ENCODE results near the gene CDH5.

The CDH5 gene

GRCh38 chr16:66334853-66335574, 31.5 kb upstream of the CDH5 start:
- Histone ChIP-seq H3K27me3 (ENCODE audit: control insufficient read depth, insufficient read depth, low read length) (no peaks in the 10 kb centered on the region), H3K9me3 (ENCODE audit: control insufficient read depth, low read depth, low read length) (no peaks in the 10 kb centered on the region), H3K4me3 (ENCODE audit: low read length) (no peak overlapping the region), H3K4me1 (ENCODE audit: control insufficient read depth, low read depth, low read length) (no peaks in the 10 kb centered on the region), H3K9ac (ENCODE audit: low read length) (no peak overlapping the region), H3K36me3 (ENCODE audit: control insufficient read depth, low read depth, low read length) (no peaks in the 10 kb centered on the region), H3K27ac (ENCODE audit: low read length) (no peak overlapping the region)

GRCh38 chr16:66335704-66336329, 30.7 kb upstream of the CDH5 start:
- H3K27ac ChIP-seq (ENCODE audit: low read length), result no peak overlapping the region
- no peaks in the 10 kb centered on the region for H3K36me3 ChIP-seq (ENCODE audit: control insufficient read depth, low read depth, low read length)
- no peaks in the 10 kb centered on the region for H3K9me3 ChIP-seq (ENCODE audit: control insufficient read depth, low read depth, low read length)
- no peaks in the 10 kb centered on the region for H3K27me3 ChIP-seq (ENCODE audit: control insufficient read depth, insufficient read depth, low read length)
- no peak overlapping the region for H3K9ac ChIP-seq (ENCODE audit: low read length)
- H3K4me3 ChIP-seq (ENCODE audit: low read length), result no peak overlapping the region
- no peaks in the 10 kb centered on the region for H3K4me1 ChIP-seq (ENCODE audit: control insufficient read depth, low read depth, low read length)

- H3K27ac ChIP-seq (ENCODE audit: low read length), result no peak overlapping the region
- H3K36me3 ChIP-seq (ENCODE audit: control insufficient read depth, low read depth, low read length), result no peaks in the 10 kb centered on the region
- no peak overlapping the region for H3K9ac ChIP-seq (ENCODE audit: low read length)
- H3K27me3 ChIP-seq (ENCODE audit: control insufficient read depth, insufficient read depth, low read length), result no peaks in the 10 kb centered on the region
- no peaks in the 10 kb centered on the region for H3K4me1 ChIP-seq (ENCODE audit: control insufficient read depth, low read depth, low read length)
- H3K9me3 ChIP-seq (ENCODE audit: control insufficient read depth, low read depth, low read length), result no peaks in the 10 kb centered on the region
- H3K4me3 ChIP-seq (ENCODE audit: low read length), result no peak overlapping the region
These were observed 28.9 kb upstream of the CDH5 start for GRCh38 chr16:66337463-66338188.

GRCh38 chr16:66342294-66342900, 24.1 kb upstream of the CDH5 start:
- Histone ChIP-seq H3K4me1 (ENCODE audit: control insufficient read depth, low read depth, low read length) (no peaks in the 10 kb centered on the region), H3K27me3 (ENCODE audit: control insufficient read depth, insufficient read depth, low read length) (peaks cover 36% of the 10 kb centered on the region), H3K36me3 (ENCODE audit: control insufficient read depth, low read depth, low read length) (no peaks in the 10 kb centered on the region), H3K27ac (ENCODE audit: low read length) (no peak overlapping the region), H3K9me3 (ENCODE audit: control insufficient read depth, low read depth, low read length) (no peaks in the 10 kb centered on the region), H3K4me3 (ENCODE audit: low read length) (no peak overlapping the region), H3K9ac (ENCODE audit: low read length) (no peak overlapping the region)

GRCh38 chr16:66344533-66345145, 21.9 kb upstream of the CDH5 start:
- H3K9me3 ChIP-seq (ENCODE audit: control insufficient read depth, low read depth, low read length), result no peaks in the 10 kb centered on the region
- H3K9ac ChIP-seq (ENCODE audit: low read length), result no peak overlapping the region
- no peak overlapping the region for H3K4me3 ChIP-seq (ENCODE audit: low read length)
- no peaks in the 10 kb centered on the region for H3K36me3 ChIP-seq (ENCODE audit: control insufficient read depth, low read depth, low read length)
- no peak overlapping the region for H3K27ac ChIP-seq (ENCODE audit: low read length)
- peaks cover 36% of the 10 kb centered on the region for H3K27me3 ChIP-seq (ENCODE audit: control insufficient read depth, insufficient read depth, low read length)
- H3K4me1 ChIP-seq (ENCODE audit: control insufficient read depth, low read depth, low read length), result no peaks in the 10 kb centered on the region

GRCh38 chr16:66346221-66346620, 20.3 kb upstream of the CDH5 start:
- Histone ChIP-seq H3K4me1 (ENCODE audit: control insufficient read depth, low read depth, low read length) (no peaks in the 10 kb centered on the region), H3K9me3 (ENCODE audit: control insufficient read depth, low read depth, low read length) (no peaks in the 10 kb centered on the region), H3K27ac (ENCODE audit: low read length) (no peak overlapping the region), H3K36me3 (ENCODE audit: control insufficient read depth, low read depth, low read length) (no peaks in the 10 kb centered on the region), H3K9ac (ENCODE audit: low read length) (no peak overlapping the region), H3K27me3 (ENCODE audit: control insufficient read depth, insufficient read depth, low read length) (peaks cover 36% of the 10 kb centered on the region), H3K4me3 (ENCODE audit: low read length) (no peak overlapping the region)

GRCh38 chr16:66352304-66352703, 14.2 kb upstream of the CDH5 start:
- Histone ChIP-seq H3K9me3 (ENCODE audit: control insufficient read depth, low read depth, low read length) (no peaks in the 10 kb centered on the region), H3K36me3 (ENCODE audit: control insufficient read depth, low read depth, low read length) (no peaks in the 10 kb centered on the region), H3K9ac (ENCODE audit: low read length) (no peak overlapping the region), H3K4me1 (ENCODE audit: control insufficient read depth, low read depth, low read length) (peaks cover 4% of the 10 kb centered on the region), H3K27ac (ENCODE audit: low read length) (no peak overlapping the region), H3K27me3 (ENCODE audit: control insufficient read depth, insufficient read depth, low read length) (no peaks in the 10 kb centered on the region), H3K4me3 (ENCODE audit: low read length) (no peak overlapping the region)

GRCh38 chr16:66353055-66353454, 13.4 kb upstream of the CDH5 start:
- Histone ChIP-seq H3K4me1 (ENCODE audit: control insufficient read depth, low read depth, low read length) (peaks cover 4% of the 10 kb centered on the region), H3K36me3 (ENCODE audit: control insufficient read depth, low read depth, low read length) (no peaks in the 10 kb centered on the region), H3K27ac (ENCODE audit: low read length) (no peak overlapping the region), H3K9ac (ENCODE audit: low read length) (no peak overlapping the region), H3K9me3 (ENCODE audit: control insufficient read depth, low read depth, low read length) (no peaks in the 10 kb centered on the region), H3K27me3 (ENCODE audit: control insufficient read depth, insufficient read depth, low read length) (no peaks in the 10 kb centered on the region), H3K4me3 (ENCODE audit: low read length) (no peak overlapping the region)

GRCh38 chr16:66354034-66354909, 12.2 kb upstream of the CDH5 start:
- no peak overlapping the region for H3K27ac ChIP-seq (ENCODE audit: low read length)
- H3K36me3 ChIP-seq (ENCODE audit: control insufficient read depth, low read depth, low read length), result no peaks in the 10 kb centered on the region
- H3K4me1 ChIP-seq (ENCODE audit: control insufficient read depth, low read depth, low read length), result peaks cover 4% of the 10 kb centered on the region
- H3K9me3 ChIP-seq (ENCODE audit: control insufficient read depth, low read depth, low read length), result no peaks in the 10 kb centered on the region
- no peak overlapping the region for H3K9ac ChIP-seq (ENCODE audit: low read length)
- H3K4me3 ChIP-seq (ENCODE audit: low read length), result no peak overlapping the region
- H3K27me3 ChIP-seq (ENCODE audit: control insufficient read depth, insufficient read depth, low read length), result no peaks in the 10 kb centered on the region

GRCh38 chr16:66355526-66355925, 11.0 kb upstream of the CDH5 start:
- no peaks in the 10 kb centered on the region for H3K27me3 ChIP-seq (ENCODE audit: control insufficient read depth, insufficient read depth, low read length)
- no peaks in the 10 kb centered on the region for H3K36me3 ChIP-seq (ENCODE audit: control insufficient read depth, low read depth, low read length)
- no peaks in the 10 kb centered on the region for H3K9me3 ChIP-seq (ENCODE audit: control insufficient read depth, low read depth, low read length)
- H3K4me3 ChIP-seq (ENCODE audit: low read length), result no peak overlapping the region
- no peak overlapping the region for H3K9ac ChIP-seq (ENCODE audit: low read length)
- no peak overlapping the region for H3K27ac ChIP-seq (ENCODE audit: low read length)
- H3K4me1 ChIP-seq (ENCODE audit: control insufficient read depth, low read depth, low read length), result peaks cover 4% of the 10 kb centered on the region

Measured in iPS-18a (cell line).